CD4-positive, alpha-beta T cell treated with Interleukin-4 for 1 hour (primary cell): ENCODE measurements around the gene SMIM44.
"Not testable (repeated sequence)": the region's sequence is repeated elsewhere in the genome, so short reads cannot be mapped to it uniquely, and the experiment has no call there.

Experiments used
- DNase-seq, 2 donors: peaks; one replicate each; pipeline ENCODE4 v3.0.0-alpha.2; 2020 to 2022

Gene SMIM44

DNA sequence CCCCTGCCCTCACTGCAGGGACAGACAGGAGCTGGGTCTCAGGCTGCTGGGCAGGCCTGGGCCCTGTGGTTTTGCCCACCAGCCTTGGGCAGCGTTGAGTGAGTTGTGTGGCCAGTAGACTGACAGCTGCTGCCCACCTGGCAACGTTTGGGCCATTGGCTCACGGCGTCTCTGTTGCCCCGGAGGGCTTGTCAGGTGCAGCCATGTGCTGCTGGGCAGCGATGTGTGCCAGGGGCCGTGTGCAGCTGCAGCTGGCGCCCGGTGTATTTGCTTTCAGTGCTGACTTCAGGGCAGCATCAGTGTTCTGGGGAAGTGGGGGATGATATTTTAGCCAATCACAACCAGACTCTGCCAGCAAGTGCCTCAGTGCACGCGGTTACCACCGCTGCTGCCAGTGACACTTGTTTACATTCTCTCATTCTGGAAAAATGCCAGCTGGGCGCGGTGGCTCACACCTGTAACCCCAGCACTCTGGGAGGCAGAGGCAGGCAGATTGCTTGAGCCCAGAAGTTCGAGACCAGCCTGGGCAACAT, 33.5 kb upstream of the SMIM44 start:
- DNase-seq, result peak; percentile 64 to 77

DNA sequence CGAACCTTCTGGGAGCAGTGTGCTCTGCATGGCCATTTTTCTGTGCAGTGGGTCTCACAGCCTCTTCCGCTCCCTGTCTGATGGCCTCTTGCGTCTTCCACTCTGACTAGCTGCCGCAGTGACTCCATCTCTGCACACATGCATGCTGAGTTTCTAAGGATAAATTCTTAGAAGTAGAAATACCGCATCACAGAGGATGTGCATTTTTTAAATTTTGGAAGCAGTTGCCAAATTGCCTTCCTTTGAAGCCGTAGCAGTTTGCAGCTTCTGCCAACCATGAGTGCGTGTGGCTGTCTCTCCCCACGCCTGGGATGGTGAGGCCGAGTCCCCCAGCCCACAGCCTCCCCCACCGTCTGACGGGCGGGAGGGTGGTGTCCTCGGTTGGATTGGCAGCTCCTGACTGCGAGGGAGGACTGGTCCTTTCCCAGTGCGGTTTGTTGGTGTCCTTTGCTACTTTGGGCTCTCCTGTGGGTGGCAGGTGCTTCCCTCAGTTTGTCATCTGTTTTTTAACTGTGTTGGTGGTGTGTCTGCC, 32.7 kb upstream of the SMIM44 start:
- DNase-seq, result no peak

DNA sequence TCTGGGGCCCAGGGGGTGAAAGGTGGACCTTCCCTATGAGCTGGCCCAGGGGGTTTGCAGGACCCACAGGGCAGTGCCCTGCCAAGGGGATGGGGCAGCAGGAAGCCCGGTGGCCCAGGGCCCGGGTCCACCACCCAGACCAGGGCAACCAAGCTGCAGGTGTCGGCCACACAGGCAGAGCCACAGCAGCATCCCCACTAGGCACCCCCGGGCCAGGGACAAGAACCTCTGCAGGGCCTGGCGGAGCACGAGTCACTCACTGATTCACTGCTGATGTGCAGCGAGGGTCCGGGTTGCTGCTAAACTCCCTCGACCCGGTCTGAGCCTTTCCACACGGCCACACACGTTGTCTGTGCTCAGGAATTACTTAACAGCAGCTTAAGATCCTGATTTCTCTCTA, 31.7 kb upstream of the SMIM44 start:
- DNase-seq, result no peak

DNA sequence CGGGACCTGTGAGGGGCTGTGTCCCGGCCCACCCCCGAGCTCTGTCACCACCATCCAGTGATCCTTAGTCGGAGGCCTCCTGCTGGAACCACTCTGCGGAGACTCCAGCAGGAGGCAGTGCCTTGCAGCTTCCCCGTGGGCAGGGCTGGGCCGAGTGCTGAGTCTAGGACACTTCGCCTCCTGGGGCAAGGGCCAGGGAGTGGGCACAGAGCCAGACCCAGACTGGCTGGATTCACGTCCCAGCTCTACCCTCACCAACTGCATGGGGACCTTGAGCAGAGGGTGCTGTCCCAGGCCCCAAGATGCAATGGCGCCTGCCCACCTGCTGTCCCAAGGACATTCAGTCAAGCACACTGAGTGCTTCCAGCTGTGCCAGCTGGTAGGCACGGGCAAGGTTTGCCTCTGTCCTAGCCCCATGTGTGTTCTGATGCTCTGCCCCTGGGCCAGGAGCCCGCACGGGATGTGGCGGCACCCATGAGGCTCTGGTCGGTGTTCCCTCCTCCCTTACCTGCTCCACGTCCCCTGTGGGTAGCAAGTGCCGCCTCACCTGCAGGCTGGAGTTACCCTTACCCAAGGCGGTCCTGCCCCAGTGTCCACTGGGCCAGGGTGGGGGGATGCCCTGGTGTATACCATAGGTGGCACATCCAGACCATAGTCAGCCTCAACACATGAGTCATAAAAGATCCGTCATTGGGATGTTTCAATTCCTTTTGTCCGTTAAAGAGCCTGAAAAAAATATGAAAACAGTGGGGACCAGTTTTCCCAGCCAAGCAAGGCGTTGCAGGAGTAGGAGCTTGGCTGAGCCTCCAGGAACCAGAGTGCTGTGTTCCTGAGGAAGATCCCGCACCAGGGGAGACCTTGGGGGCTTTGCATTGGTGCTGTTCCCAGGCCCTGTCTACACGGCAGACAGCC, 30.2 kb upstream of the SMIM44 start:
- DNase-seq, result no peak

DNA sequence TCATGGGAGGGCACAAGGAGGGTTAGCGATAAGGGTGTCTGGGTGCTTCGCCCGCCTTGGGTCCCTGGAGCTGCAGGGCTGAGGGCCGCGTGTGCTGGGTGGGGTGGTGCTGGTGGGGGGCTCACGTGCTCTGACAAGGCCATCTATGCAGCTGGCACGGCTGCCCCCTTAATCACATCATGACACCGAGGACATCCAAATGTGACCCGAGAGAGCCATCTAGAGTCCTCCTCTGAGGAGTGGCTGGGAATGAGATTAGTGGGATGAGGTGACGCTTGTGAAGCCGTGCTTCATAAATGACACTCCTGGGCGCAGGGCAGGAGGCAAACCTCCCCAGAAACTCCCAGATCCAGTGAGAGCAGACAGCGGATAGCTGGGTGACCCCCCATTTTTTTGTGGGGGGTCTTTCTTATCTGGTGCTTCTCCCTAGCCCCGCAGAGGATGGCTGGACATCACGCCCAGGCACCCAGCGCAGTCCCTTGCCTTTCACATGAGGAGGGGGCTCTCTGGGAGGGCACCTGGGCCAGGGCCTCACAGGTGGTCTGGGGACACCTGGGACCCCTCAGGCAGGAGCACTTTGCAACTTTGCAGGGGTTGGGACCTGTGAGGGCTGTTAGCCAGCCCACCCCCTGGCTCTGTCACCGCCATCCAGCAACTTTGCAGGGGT, 29.5 kb upstream of the SMIM44 start:
- no peak for DNase-seq

DNA sequence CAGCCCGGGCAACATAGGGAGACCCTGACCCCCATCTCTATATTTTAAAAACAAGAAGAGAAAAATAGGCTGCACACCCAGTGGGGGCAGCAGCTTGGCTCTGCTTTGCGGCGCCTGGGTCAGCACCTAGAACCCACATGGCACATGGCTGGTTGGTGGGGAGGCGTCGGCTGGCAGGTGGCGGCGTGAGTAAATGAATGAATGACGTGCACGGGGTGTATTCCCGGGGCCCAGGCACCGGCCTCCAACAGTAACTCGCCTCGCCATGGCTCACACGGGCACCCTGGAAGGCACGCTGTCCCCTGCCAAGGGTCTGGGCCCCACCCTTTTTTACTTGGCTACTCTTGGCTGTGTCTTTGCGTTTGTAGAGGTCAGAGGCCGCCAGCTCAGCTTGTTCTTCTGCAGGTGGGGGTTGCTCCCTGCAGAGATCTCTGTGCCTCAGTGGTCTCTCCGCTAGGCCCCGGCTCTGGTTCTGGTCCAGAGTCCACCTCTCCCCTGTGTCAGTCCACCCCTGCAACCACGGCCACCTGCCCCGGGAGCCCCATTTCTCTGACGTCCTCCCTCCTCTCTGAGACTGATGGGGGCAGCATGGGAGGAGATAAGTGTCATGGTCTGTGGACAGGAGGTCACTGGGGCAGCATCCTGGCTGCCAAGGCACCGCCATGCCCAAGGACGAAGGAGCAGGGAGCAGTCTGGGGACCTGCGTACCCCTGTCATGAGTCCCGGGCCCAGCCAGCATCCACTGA, 28.4 kb upstream of the SMIM44 start:
- DNase-seq, result no peak

DNA sequence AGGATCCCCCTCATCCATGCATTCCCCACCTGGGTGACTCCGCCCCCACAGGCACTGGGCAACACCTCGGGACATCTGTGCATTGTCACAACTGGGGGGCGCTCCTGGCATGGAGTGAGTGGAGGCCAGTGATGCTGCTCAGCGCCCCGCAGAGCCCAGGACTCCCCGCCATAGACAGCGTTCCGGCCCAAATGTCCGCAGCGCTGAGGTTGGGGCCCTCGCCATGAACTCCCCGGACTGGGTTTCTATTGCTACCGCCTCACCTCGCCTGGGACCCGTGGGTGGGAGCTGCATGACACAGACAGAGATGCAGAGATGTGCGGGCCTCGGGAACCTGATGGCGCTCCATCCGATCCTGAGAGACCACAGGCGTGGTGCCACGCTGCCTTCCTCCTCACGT, 27.5 kb upstream of the SMIM44 start:
- no peak for DNase-seq

DNA sequence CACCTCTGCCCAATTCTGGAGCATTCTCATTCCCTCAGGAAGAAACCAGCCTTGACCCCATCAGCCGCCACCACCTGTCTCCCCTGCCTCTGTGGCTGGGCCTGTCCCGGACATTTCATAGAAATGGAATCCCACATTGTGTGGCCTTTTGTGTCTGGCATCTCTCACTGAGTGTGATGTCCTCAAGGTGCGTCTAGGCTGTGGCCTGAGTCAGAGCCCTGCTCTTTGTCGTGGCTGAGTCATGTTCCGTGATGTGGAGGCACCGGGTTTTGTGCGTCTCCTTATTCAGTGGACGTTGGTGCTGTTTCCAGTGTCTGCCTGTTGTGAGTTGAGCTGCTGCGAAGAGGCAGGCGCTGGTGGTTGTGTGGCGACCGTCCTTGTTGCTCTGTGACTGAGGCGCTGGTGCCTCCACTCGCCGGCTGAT, 26.3 kb upstream of the SMIM44 start:
- DNase-seq, result no peak

DNA sequence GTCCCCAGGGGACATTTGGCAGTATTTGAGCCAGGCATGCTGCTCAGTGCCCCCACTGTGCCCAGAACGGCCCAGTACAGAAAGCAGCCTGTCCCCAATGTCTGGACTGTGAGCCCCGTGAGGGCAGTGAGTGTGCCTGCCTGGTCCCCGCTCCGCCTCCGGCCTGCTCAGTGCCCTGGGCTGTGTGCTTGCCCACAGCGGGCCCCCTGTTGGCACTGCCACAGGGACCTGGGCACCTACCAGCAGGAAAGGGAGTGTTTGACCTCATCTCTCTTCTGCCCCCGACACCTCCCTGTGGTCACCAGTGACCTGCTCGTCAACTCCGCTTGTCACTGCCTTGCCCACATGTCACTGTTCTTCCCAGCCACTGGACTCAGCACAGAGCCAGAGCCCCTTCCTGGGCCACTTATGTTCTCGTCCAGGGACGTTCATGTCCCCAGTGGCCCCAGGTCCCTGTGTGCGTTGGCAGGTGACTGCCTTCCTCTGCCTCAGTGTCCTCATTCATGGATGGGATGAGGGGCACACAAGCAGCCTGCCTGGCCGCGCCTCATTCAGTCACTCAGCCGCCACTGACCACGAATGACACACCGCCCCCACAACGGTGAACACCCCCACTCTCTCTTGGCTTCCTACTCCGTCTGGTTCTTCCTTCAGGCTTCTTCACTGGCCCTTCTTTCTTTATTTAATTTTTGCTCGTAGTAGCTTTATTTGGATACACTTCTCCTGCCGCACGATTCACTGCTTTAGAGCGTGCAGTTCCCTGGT, 25.7 kb upstream of the SMIM44 start:
- DNase-seq, result no peak

DNA sequence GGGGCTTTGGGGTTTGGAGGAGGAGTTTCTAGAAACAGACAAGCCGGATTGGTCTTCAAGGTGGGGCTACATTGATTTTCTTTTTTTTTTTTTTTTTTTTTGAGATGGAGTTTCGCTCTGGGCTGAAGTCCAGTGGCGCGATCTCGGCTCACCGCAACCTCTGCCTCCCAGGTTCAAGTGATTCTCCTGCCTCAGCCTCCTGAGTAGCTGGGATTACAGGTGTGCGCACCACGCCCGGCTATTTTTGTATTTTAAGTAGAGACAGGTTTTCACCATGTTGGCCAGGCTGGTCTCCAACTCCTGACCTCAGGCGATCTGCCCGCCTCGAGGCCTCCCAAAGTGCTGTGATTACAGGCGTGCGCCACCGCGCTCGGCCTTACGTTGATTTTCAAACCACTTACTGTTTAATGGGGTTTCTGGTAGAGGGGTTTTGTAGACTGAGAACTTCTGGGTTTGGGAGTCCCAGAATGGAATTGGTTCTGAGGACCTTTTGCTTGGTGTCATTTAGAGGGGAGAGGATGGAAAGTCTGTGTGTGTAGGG, 24.9 kb upstream of the SMIM44 start:
- DNase-seq, result not testable (repeated sequence)

DNA sequence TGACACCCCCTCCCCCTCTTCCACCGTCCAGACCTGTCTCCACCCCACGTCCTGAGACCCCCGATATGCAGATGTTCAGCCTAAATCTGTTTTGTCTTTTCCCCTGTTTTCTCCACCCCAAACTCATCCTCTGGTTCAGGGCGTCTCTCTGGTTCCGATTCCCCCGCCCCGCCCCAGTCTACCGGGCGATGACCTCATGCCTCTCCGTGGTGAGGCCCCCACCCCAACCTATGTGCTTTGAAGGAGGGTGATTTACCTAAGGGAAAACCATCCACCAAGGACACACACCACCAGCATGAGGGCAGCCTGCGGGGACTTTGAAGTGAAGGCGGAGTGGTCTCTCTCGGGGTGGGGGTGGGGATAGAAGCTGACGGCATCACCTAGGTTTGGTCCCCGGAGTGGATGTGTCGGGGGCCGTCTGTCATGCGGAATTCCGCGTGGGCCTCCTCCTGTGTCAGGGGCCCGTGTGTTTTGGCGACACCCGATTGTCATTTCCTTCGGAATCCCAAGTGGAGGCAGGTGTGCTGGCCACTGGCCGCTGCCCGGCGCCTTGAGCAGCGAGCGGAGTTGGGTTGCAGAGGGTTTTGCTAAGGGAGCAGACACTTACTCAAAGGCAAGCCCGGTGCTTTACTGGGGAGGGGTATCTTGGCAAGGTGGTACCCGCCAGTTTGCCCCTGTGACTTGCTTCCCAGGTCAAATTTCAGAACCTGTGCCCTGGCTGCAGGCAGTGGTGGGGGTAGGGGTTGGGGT, 24.3 kb upstream of the SMIM44 start:
- DNase-seq, result peak; percentile 29 to 53

DNA sequence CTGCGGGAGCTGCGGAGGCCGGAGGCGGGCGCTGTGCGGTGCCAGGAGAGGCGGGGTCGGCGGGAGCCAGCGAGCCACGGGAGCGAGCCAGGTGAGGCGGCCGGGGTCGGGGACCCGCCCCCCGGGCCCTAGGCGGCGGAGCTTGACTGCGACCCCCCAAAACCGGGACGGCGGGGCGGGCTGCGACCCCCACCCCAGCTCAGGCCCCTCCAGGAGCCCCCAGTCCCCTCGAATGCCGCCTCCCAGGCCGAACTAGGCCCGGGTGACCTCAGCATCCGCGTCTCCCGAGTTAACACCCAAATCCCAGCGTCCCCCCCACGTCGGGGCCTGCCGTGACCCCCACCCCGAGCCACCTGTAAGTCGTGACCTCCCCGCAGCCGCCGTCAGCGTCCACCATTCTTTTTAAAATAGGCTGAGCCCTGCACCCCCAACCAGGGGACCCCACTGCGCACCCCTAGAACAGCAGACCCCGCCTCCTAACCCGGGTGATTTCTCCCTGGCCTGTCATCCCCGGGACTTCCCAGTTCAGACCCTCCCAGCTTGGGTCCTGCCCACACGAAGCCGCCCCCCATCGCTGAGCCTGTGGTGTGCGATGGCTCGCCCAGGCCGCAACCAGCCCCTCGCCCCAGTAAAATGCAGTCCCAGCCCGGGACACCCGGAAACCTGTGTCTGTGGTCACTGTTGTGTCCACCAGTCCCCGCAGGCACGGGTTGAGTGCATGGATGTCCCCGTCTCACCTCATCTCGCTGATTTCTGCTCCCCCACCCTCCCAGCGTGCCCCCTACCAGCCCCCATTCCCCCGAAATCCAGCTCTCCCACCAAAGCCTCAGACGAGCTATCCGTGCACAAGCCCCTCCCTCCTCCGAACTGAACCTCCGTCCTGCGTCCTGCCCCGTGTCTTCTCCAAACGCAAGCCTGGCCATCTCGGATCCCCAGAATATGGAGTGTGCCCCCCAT, 23.4 kb upstream of the SMIM44 start:
- peak; percentile 55 to 57 for DNase-seq

DNA sequence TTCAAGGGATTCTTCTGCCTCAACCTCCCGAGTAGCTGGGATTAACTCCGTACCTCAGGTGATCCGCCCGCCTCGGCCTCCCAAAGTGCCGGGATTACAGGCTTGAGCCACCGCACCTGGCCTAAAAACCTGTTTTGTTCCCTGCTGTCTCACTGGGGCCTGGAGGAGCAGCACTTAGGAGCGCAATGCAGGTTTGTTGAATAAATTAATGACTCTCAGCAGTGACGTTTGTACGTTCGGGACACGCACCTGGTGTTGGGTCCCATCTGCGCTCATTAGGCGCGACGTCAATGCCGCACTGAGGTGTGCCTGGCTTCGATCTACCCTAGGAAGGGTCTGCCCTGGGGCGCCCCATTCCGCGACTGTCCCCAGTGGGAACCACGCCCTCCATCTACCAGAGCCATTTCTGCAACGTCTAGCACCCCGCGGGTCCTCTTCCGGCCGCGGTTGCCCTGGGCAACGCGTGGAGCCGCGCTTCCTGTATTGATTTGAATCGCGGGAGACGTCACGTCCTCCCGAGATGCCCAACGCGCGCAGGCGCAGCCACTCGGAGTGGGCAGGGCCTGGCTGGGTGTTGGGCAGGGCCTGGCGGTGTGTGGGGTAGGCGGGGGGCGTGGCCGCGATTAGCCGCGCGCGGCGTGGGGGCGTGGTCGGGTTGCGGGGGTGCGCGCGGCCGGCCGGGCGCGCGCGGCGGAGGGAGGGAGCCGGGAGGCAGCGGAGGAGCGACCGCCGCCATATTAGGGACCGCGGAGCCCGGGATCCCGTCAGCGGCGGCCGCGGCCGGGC, 22.6 kb upstream of the SMIM44 start, which contains the start of gene FZR1:
Gene FZR1 (plus strand): TSS at position 714 of the 786 bp plus-strand sequence. CDS start 16,679 bp downstream, outside the sequence.
- peak; percentile 100 for DNase-seq

DNA sequence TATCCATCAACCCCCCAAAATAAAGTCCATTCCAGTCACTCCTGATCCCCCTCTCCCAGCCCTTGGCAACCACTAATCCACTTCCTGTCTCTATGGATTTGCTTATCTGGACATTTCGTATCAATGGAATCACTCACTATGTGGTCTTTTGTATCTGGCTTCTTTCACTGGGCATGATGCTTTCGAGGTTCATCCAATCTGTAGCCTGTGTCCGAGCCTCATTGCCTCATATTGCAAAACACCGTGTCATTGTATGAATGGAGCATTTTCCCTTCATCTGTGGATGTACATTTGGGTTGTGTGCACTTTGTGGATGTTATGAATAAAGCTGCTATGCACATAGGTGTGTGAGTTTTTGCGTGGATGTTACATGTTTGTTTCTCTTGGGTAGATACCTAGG, 21.5 kb upstream of the SMIM44 start:
- DNase-seq, result no peak

DNA sequence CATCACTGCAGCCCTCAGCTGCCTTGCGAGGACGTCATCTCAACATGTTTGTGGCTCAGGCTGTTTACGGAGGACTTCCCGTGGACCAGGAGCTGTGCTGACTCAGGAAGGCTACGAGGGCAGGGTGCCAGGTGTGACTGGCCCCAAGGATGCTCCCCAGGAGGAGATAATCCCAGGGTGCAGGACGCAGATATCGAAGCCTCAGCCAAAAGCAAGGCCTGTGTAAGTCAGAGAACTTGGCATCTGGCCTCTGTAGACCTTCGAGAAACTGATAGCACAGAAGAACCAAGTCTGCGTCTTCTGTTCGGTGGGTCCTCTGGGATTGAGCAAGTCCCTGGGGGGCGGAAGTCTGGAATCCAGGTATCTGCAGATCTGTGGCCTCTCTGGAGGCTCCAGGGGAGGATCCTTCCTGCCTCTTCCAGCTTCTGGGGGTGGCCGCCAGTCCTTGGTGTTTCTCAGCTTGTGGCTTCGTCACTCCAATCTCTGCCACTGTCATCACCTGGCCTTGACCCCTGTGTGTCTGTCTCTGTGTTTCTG, 19.9 kb upstream of the SMIM44 start:
- no peak for DNase-seq

DNA sequence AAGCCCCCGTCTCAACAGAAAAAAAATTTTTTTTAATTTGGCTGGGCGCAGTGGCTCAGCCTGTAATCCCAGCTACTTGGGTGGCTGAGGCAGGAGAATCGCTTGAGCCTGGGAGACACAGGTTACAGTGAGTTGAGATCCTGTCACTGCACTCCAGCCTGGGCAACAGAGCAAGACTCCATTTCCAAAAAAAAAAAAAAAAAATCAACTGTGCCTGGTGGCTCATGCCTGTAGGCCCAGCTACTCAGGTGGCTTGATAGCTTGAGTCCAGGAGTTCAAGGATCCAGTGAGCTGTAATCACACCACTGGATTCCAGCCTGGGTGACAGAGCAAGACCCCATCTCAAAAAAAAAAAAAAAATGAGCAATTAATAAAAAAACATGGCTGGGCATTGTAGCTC, 18.5 kb upstream of the SMIM44 start:
- DNase-seq, result no peak

DNA sequence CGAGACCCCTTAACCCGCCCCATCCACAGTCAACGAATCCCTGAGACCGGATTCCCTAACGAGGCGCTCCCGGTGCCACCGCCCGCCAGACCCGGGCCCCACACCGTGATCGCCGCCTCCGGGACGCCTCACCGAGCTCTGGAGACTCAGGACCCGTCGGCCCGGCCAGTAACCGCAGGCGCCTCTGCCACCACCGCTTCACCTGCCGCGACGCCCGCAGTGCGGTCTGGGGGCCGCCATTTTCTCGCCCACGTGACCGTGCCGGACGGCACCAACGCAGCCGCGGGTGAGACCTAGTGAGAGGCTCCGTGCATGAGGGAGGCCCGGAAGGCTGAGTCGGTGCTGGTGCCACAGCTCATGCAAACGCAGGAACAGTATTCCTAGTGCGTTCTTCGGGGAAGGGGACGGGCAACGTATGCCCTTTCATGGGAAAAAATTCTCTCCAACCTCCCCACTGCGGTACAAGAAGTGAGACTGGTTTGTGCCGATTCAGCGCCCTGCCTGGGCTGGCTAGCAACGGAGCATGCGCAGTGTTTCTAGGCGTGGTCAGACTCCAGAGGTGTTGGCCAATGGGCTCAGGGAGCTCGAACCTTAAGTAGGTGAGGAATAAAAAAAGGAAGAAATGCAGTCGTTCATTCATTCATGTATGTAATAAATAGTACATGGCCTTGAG, 17.3 kb upstream of the SMIM44 start, which contains the start of gene DOHH:
Gene DOHH (minus strand): TSS at position 246 of the 673 bp plus-strand sequence. CDS start 3,860 bp downstream, outside the sequence.
- DNase-seq, result peak; percentile 97
